GM23338 (cell line): ENCODE measurements around the gene ROBO3. TPM values are rescaled to one million over a fixed set of nuclear protein-coding genes. Genes with fewer than 3 reads are reported as not detected.

Experiments used
- ATAC-seq: fragments of 200-7000 bp; cut with Tn5 transposase; 3 replicates; pipeline ENCODE4 v1.9.1; 2020
- DNase-seq: peaks from one replicate; pipeline ENCODE4 v3.0.0-alpha.2; 2015; ENCODE audit warnings: low spot score
- H2AFZ ChIP-seq: fragments of 200-600 bp; sonication (generic); 2 replicates; pipeline ENCODE4 v1.8.0; 2016; ENCODE audit warnings: antibody characterized with exemption, mild to moderate bottlenecking, moderate library complexity
- H3F3A ChIP-seq: fragments of 200-600 bp; sonication (generic); replicated peaks from 2 replicates; pipeline ENCODE4 v1.8.0; 2017; ENCODE audit warnings: antibody characterized with exemption, mixed run types, low read depth
- H3K27ac ChIP-seq: fragments of 200-600 bp; sonication (generic); 2 replicates; pipeline ENCODE4 v1.6.1; 2016; ENCODE audit warnings: low read depth
- H3K27me3 ChIP-seq: fragments of 200-600 bp; sonication (generic); 2 replicates; pipeline ENCODE4 v1.8.0; 2016; ENCODE audit warnings: mild to moderate bottlenecking, mixed run types, moderate library complexity; ENCODE audit not compliant: insufficient read depth
- H3K36me3 ChIP-seq: fragments of 200-600 bp; sonication (generic); 2 replicates; pipeline ENCODE4 v1.8.0; 2016; ENCODE audit warnings: mild to moderate bottlenecking; ENCODE audit not compliant: insufficient read depth
- H3K4me1 ChIP-seq: fragments of 200-600 bp; sonication (generic); 2 replicates; pipeline ENCODE4 v1.8.0; 2016; ENCODE audit warnings: mild to moderate bottlenecking, moderate library complexity; ENCODE audit not compliant: insufficient read depth
- H3K4me2 ChIP-seq: fragments of 200-600 bp; sonication (generic); 2 replicates; pipeline ENCODE4 v1.7.1; 2017; ENCODE audit warnings: mixed run types
- H3K4me3 ChIP-seq: fragments of 200-600 bp; sonication (generic); 2 replicates; pipeline ENCODE4 v1.6.1; 2016; ENCODE audit warnings: mixed run types
- H3K79me2 ChIP-seq: fragments of 200-600 bp; sonication (generic); replicated peaks from 2 replicates; pipeline ENCODE4 v1.8.0; 2017; ENCODE audit warnings: mild to moderate bottlenecking; ENCODE audit not compliant: insufficient read depth
- H3K9me2 ChIP-seq: fragments of 200-600 bp; sonication (generic); 2 replicates; pipeline ENCODE4 v1.8.0; 2017; ENCODE audit not compliant: insufficient read depth
- H4K20me1 ChIP-seq: fragments of 200-600 bp; sonication (generic); replicated peaks from 2 replicates; pipeline ENCODE4 v1.8.0; 2017; ENCODE audit warnings: mild to moderate bottlenecking; ENCODE audit not compliant: insufficient read depth
- H3K27ac Mint-ChIP-seq: 2 replicates; pipeline ENCODE4 v1.8.0; 2020; ENCODE audit warnings: inconsistent platforms, mild to moderate bottlenecking, moderate library complexity, mixed read lengths
- H3K27me3 Mint-ChIP-seq: 3 replicates; pipeline ENCODE4 v1.8.0; 2022; ENCODE audit warnings: low read depth, mild to moderate bottlenecking, moderate library complexity, mixed read lengths, inconsistent platforms; ENCODE audit not compliant: insufficient read depth, poor library complexity
- H3K36me3 Mint-ChIP-seq: 3 replicates; pipeline ENCODE4 v1.8.0; 2021; ENCODE audit warnings: low read depth, mild to moderate bottlenecking, inconsistent platforms, moderate library complexity, mixed read lengths
- H3K4me1 Mint-ChIP-seq: 3 replicates; pipeline ENCODE4 v1.8.0; 2020; ENCODE audit warnings: mild to moderate bottlenecking, inconsistent platforms, mixed read lengths
- H3K4me3 Mint-ChIP-seq: 3 replicates; pipeline ENCODE4 v1.8.0; 2021; ENCODE audit warnings: moderate library complexity, mild to moderate bottlenecking, inconsistent platforms, mixed read lengths
- H3K9me3 Mint-ChIP-seq: 3 replicates; pipeline ENCODE4 v1.8.0; 2020; ENCODE audit warnings: moderate library complexity, mild to moderate bottlenecking, inconsistent platforms, mixed read lengths
- CREB1 ChIP-seq: fragments of 250-450 bp; sonication (Bioruptor Pico); IDR thresholded peaks from 2 replicates; pipeline ENCODE4 v1.5.0; 2020; ENCODE audit warnings: low read depth, mild to moderate bottlenecking, moderate library complexity
- EZH2phosphoT487 ChIP-seq: fragments of 200-600 bp; sonication (generic); IDR thresholded peaks from one replicate; pipeline ENCODE4 v1.8.1; 2018; ENCODE audit warnings: antibody characterized with exemption; ENCODE audit not compliant: unreplicated experiment
- JUNB ChIP-seq: IDR thresholded peaks from one replicate; pipeline ENCODE4 v1.6.1; 2016; ENCODE audit warnings: antibody characterized with exemption; ENCODE audit not compliant: unreplicated experiment
- POLR2AphosphoS5 ChIP-seq: IDR thresholded peaks from 2 replicates; pipeline ENCODE4 v1.6.1; 2016; ENCODE audit warnings: antibody characterized with exemption, low read depth
- STAT1 ChIP-seq: IDR thresholded peaks from one replicate; pipeline ENCODE4 v1.6.1; 2016; ENCODE audit warnings: antibody characterized with exemption; ENCODE audit not compliant: unreplicated experiment
- ZNF114 ChIP-seq: fragments of 250-450 bp; sonication (Bioruptor Pico); IDR thresholded peaks from 2 replicates; pipeline ENCODE4 v1.5.0; 2020; ENCODE audit warnings: mild to moderate bottlenecking, moderate library complexity
- polyA plus RNA-seq: library from polyadenylated mRNA; unstranded; fragments of >200 nt; fragmentation: Nextera tagmentation; extraction: Ambion mirVana; gene quantifications from 2 replicates; pipeline ENCODE4 v1.2.1, GENCODE V29; 2016
- total RNA-seq: library from RNA; depleted of rRNA; stranded (reverse); fragments of >200 nt; shearing (Covaris generic); gene quantifications from 2 replicates; pipeline ENCODE4 v1.2.3, GENCODE V29; 2014
- TF ChIP-seq, protein P1 (sequence below), 2 experiments: fragments of 200-600 bp in 1 of 2; sonication (generic) in 1 of 2; conservative IDR thresholded peaks; 2 replicates each; pipeline versions ENCODE4 v1.5.1 to v1.6.1; 2016 to 2017; ENCODE audit warnings: antibody characterized with exemption in 2 of 2, low read depth in 2 of 2, mild to moderate bottlenecking in 2 of 2, moderate library complexity in 1 of 2
- TF ChIP-seq, protein P2 (sequence below): fragments of 250-450 bp; sonication (Bioruptor Pico); IDR thresholded peaks from 2 replicates; pipeline ENCODE4 v1.5.0; 2020; ENCODE audit warnings: mild to moderate bottlenecking, moderate library complexity

The ROBO3 gene
- total and polyA plus RNA-seq, 2 experiments from 2014 or later = 17.0 to 21.4 TPM

DNA sequence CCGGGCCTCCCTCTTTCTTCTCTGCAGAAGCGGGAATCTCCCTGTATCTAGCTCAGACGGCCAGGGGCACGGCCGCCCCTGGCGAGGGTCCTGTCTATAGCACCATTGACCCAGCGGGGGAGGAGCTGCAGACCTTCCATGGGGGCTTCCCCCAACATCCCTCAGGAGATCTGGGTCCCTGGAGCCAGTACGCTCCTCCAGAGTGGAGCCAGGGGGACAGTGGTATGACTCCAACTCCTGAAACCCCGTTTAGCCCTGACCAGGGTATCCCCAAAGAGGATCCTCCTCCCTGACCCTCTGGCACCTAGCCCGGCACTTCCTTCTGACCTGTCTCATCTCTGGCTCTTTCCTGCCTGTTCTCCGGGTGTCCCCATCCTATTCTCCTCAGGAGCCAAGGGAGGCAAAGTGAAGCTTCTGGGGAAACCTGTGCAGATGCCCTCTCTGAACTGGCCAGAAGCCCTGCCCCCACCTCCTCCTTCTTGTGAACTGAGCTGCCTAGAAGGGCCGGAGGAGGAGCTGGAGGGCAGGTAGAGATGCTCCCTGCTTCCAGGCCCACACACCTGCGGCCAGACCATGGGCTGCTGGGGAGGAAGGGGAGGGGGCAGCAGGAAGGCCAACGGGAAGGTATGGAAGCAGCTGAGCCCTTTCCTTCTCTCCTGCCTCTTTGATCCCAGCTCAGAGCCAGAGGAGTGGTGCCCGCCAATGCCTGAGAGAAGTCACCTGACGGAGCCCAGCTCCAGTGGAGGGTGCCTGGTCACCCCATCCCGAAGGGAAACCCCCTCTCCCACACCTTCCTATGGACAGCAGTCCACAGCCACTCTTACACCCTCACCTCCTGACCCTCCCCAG lies 12.9 kb downstream of the ROBO3 start (continued):
- TF ChIP-seq, protein P1, sequence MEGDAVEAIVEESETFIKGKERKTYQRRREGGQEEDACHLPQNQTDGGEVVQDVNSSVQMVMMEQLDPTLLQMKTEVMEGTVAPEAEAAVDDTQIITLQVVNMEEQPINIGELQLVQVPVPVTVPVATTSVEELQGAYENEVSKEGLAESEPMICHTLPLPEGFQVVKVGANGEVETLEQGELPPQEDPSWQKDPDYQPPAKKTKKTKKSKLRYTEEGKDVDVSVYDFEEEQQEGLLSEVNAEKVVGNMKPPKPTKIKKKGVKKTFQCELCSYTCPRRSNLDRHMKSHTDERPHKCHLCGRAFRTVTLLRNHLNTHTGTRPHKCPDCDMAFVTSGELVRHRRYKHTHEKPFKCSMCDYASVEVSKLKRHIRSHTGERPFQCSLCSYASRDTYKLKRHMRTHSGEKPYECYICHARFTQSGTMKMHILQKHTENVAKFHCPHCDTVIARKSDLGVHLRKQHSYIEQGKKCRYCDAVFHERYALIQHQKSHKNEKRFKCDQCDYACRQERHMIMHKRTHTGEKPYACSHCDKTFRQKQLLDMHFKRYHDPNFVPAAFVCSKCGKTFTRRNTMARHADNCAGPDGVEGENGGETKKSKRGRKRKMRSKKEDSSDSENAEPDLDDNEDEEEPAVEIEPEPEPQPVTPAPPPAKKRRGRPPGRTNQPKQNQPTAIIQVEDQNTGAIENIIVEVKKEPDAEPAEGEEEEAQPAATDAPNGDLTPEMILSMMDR (conservative IDR thresholded peaks at IDR 0.05; ENCODE audit: low read depth in 2 of 2) = no peak
- TF ChIP-seq JUNB (no peak), ZNF114 (CRISPR knock-in tag) (no peak), STAT1 (no peak), EZH2phosphoT487 (no peak), CREB1 (CRISPR knock-in tag) (no peak)

DNA sequence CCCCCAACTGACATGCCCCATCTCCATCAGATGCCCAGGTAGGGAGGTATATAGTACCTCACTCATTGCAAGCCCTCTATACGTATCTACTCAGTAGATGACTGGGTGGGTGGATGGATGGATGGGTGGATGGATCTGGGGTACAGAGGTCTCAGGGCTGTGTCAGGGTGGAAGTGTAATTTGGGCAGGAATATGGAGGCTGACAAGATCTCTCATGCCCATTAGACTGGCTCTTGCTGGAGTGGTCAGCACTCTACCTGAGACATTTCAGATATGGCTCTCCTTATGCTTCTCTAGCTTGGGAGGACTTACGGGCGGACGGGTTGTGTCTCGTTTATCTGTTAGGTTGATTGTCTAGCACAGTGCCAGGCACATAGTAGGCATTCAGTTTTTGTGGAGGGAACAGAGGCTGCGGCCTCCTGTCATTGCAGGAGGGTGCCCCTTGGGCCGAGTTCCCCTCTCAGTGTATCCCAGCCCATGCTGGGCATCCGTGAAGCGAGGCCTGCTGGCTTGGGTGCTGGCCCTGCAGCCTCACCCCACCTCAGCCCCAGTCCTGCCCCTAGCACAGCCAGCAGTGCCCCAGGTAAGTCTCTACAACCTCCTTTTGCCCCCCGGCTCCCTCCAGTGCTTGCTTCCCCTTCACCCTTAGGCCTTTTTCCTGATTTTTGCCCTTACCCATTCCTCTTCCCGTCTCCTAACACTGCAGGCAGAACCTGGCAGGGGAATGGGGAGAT lies 13.7 kb downstream of the ROBO3 start:
- Histone ChIP-seq H3K9me2 (peaks cover 2% of the 10 kb centered on the region; the same call in 1 of the 2 replicates), H3K4me3 (no peak overlapping the region), H3K4me2 (no peak overlapping the region), H2AFZ (no peak overlapping the region), H3K27me3 (peaks cover 35% of the 10 kb centered on the region), H3K4me1 (peaks cover 13% of the 10 kb centered on the region; the same call in 1 of the 2 replicates), H3F3A (no peaks in the 10 kb centered on the region), H3K27ac (no peak overlapping the region), H3K36me3 (no peaks in the 10 kb centered on the region), H4K20me1 (no peaks in the 10 kb centered on the region), H3K79me2 (no peaks in the 10 kb centered on the region)
- no peak overlapping the region for H3K4me3 Mint-ChIP-seq
- TF ChIP-seq, protein P1 (conservative IDR thresholded peaks at IDR 0.05; ENCODE audit: low read depth in 2 of 2) = no peak
- TF ChIP-seq POLR2AphosphoS5 (no peak), JUNB (no peak)
- TF ChIP-seq, protein P2, sequence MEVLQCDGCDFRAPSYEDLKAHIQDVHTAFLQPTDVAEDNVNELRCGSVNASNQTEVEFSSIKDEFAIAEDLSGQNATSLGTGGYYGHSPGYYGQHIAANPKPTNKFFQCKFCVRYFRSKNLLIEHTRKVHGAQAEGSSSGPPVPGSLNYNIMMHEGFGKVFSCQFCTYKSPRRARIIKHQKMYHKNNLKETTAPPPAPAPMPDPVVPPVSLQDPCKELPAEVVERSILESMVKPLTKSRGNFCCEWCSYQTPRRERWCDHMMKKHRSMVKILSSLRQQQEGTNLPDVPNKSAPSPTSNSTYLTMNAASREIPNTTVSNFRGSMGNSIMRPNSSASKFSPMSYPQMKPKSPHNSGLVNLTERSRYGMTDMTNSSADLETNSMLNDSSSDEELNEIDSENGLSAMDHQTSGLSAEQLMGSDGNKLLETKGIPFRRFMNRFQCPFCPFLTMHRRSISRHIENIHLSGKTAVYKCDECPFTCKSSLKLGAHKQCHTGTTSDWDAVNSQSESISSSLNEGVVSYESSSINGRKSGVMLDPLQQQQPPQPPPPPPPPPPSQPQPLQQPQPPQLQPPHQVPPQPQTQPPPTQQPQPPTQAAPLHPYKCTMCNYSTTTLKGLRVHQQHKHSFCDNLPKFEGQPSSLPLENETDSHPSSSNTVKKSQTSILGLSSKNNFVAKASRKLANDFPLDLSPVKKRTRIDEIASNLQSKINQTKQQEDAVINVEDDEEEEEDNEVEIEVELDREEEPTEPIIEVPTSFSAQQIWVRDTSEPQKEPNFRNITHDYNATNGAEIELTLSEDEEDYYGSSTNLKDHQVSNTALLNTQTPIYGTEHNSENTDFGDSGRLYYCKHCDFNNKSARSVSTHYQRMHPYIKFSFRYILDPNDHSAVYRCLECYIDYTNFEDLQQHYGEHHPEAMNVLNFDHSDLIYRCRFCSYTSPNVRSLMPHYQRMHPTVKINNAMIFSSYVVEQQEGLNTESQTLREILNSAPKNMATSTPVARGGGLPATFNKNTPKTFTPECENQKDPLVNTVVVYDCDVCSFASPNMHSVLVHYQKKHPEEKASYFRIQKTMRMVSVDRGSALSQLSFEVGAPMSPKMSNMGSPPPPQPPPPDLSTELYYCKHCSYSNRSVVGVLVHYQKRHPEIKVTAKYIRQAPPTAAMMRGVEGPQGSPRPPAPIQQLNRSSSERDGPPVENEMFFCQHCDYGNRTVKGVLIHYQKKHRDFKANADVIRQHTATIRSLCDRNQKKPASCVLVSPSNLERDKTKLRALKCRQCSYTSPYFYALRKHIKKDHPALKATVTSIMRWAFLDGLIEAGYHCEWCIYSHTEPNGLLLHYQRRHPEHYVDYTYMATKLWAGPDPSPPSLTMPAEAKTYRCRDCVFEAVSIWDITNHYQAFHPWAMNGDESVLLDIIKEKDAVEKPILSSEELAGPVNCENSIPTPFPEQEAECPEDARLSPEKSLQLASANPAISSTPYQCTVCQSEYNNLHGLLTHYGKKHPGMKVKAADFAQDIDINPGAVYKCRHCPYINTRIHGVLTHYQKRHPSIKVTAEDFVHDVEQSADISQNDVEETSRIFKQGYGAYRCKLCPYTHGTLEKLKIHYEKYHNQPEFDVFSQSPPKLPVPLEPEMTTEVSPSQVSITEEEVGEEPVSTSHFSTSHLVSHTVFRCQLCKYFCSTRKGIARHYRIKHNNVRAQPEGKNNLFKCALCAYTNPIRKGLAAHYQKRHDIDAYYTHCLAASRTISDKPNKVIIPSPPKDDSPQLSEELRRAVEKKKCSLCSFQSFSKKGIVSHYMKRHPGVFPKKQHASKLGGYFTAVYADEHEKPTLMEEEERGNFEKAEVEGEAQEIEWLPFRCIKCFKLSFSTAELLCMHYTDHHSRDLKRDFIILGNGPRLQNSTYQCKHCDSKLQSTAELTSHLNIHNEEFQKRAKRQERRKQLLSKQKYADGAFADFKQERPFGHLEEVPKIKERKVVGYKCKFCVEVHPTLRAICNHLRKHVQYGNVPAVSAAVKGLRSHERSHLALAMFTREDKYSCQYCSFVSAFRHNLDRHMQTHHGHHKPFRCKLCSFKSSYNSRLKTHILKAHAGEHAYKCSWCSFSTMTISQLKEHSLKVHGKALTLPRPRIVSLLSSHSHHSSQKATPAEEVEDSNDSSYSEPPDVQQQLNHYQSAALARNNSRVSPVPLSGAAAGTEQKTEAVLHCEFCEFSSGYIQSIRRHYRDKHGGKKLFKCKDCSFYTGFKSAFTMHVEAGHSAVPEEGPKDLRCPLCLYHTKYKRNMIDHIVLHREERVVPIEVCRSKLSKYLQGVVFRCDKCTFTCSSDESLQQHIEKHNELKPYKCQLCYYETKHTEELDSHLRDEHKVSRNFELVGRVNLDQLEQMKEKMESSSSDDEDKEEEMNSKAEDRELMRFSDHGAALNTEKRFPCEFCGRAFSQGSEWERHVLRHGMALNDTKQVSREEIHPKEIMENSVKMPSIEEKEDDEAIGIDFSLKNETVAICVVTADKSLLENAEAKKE (CRISPR knock-in tag) = no peak
- peaks cover 39% of the 10 kb centered on the region for H3K27me3 Mint-ChIP-seq
- no peak overlapping the region for H3K27ac Mint-ChIP-seq
- ATAC-seq = no peak
- no peak for DNase-seq
- H3K4me1 Mint-ChIP-seq = peaks cover 26% of the 10 kb centered on the region
- H3K36me3 Mint-ChIP-seq = no peaks in the 10 kb centered on the region
- H3K9me3 Mint-ChIP-seq = no peaks in the 10 kb centered on the region; the same call in 2 of the 3 replicates
